Mesenchymal stem cell (in vitro differentiated cells and primary cell): Measurements from ENCODE around the gene PITX3.

Experiments
- DNase-seq: peaks from one replicate; pipeline ENCODE4 v3.0.0-alpha.2; 2013
- H2AFZ ChIP-seq: one replicate; pipeline ENCODE4 v1.6.1; 2013; ENCODE audit warnings: low read depth, mild to moderate bottlenecking, control low read depth, inconsistent platforms, low read length, moderate library complexity
- H2AK5ac ChIP-seq: 2 replicates; pipeline ENCODE4 v1.6.1; 2013; ENCODE audit warnings: low read length, moderate library complexity, mild to moderate bottlenecking, inconsistent platforms; ENCODE audit not compliant: severe bottlenecking
- H2BK120ac ChIP-seq: one replicate; pipeline ENCODE4 v1.6.1; 2013; ENCODE audit warnings: low read depth, mild to moderate bottlenecking, inconsistent platforms, low read length, moderate library complexity
- H2BK12ac ChIP-seq, 2 experiments: one replicate each; pipeline ENCODE4 v1.6.1; 2013; ENCODE audit warnings: inconsistent platforms in 2 of 2, low read length in 2 of 2, mild to moderate bottlenecking in 2 of 2, moderate library complexity in 2 of 2, control low read depth in 1 of 2
- H2BK15ac ChIP-seq: one replicate; pipeline ENCODE4 v1.6.1; 2013; ENCODE audit warnings: mild to moderate bottlenecking, low read depth, inconsistent platforms; ENCODE audit not compliant: poor library complexity, severe bottlenecking
- H2BK5ac ChIP-seq: 2 replicates; pipeline ENCODE4 v1.6.1; 2013; ENCODE audit warnings: low read depth, mild to moderate bottlenecking, low read length, control low read depth, inconsistent platforms; ENCODE audit not compliant: poor library complexity, severe bottlenecking
- H3K14ac ChIP-seq, 2 experiments: one replicate each; pipeline ENCODE4 v1.6.1; 2013; ENCODE audit warnings: inconsistent platforms in 2 of 2, low read length in 2 of 2, control low read depth in 1 of 2, mild to moderate bottlenecking in 1 of 2, moderate library complexity in 1 of 2
- H3K18ac ChIP-seq, 2 experiments: one replicate each; pipeline ENCODE4 v1.6.1; 2013; ENCODE audit warnings: inconsistent platforms in 2 of 2, low read length in 2 of 2, control low read depth in 1 of 2, low read depth in 1 of 2, mild to moderate bottlenecking in 1 of 2
- H3K23ac ChIP-seq, 2 experiments: one replicate each; pipeline ENCODE4 v1.6.1; 2013; ENCODE audit warnings: inconsistent platforms in 2 of 2, low read length in 2 of 2, mild to moderate bottlenecking in 2 of 2, moderate library complexity in 2 of 2, control low read depth in 1 of 2
- H3K27ac ChIP-seq: 2 replicates; pipeline ENCODE4 v1.5.1; 2013; ENCODE audit warnings: mild to moderate bottlenecking, moderate library complexity, low read length, control low read depth, inconsistent platforms; ENCODE audit not compliant: poor library complexity, severe bottlenecking
- H3K27me3 ChIP-seq, 2 experiments: 2 replicates each; pipeline versions ENCODE4 v1.6.1 to v1.7.0; 2013; ENCODE audit warnings: low read length in 2 of 2, mild to moderate bottlenecking in 2 of 2, moderate library complexity in 2 of 2, control low read depth in 1 of 2, inconsistent platforms in 1 of 2; ENCODE audit not compliant: control insufficient read depth in 1 of 2, insufficient read depth in 1 of 2
- H3K36me3 ChIP-seq, 2 experiments: 2 replicates each; pipeline versions ENCODE4 v1.6.1 to v1.7.0; 2013; ENCODE audit warnings: low read length in 2 of 2, control low read depth in 1 of 2, inconsistent platforms in 1 of 2, low read depth in 1 of 2, mild to moderate bottlenecking in 1 of 2; ENCODE audit not compliant: insufficient read depth in 2 of 2, control insufficient read depth in 1 of 2
- H3K4ac ChIP-seq, 2 experiments: one replicate each; pipeline ENCODE4 v1.6.1; 2013; ENCODE audit warnings: inconsistent platforms in 2 of 2, low read length in 2 of 2, mild to moderate bottlenecking in 2 of 2, moderate library complexity in 2 of 2, control low read depth in 1 of 2, low read depth in 1 of 2
- H3K4me1 ChIP-seq: 2 replicates; pipeline ENCODE4 v1.6.1; 2013; ENCODE audit warnings: low read depth, low read length, control low read depth; ENCODE audit not compliant: control insufficient read depth, insufficient read depth
- H3K4me2 ChIP-seq: 2 replicates; pipeline ENCODE4 v1.6.1; 2013; ENCODE audit warnings: low read length, mild to moderate bottlenecking, inconsistent platforms; ENCODE audit not compliant: poor library complexity, severe bottlenecking
- H3K4me3 ChIP-seq, 2 experiments: 2 replicates each; pipeline versions ENCODE4 v1.5.1 to v1.7.0; 2013; ENCODE audit warnings: low read length in 2 of 2, mild to moderate bottlenecking in 2 of 2, control low read depth in 1 of 2, low read depth in 1 of 2; ENCODE audit not compliant: insufficient read depth in 1 of 2
- H3K79me1 ChIP-seq: replicated peaks from 2 replicates; pipeline ENCODE4 v1.6.1; 2013; ENCODE audit warnings: mild to moderate bottlenecking, control low read depth, low read length, inconsistent platforms; ENCODE audit not compliant: poor library complexity, severe bottlenecking
- H3K9ac ChIP-seq: 2 replicates; pipeline ENCODE4 v1.7.0; 2013; ENCODE audit warnings: mild to moderate bottlenecking, low read length, moderate library complexity
- H3K9me3 ChIP-seq: 2 replicates; pipeline ENCODE4 v1.7.0; 2013; ENCODE audit warnings: mild to moderate bottlenecking, low read length; ENCODE audit not compliant: control insufficient read depth
- H4K8ac ChIP-seq: one replicate; pipeline ENCODE4 v1.6.1; 2013; ENCODE audit warnings: inconsistent platforms, mild to moderate bottlenecking, low read length, moderate library complexity
- H4K91ac ChIP-seq: one replicate; pipeline ENCODE4 v1.6.1; 2013; ENCODE audit warnings: mild to moderate bottlenecking, low read length, inconsistent platforms
- whole genome bisulfite sequencing: methylation state at CpG from one replicate; pipeline ENCODE4 v1.1.7; 2013; ENCODE audit warnings: mixed read lengths; 5-methylcytosine and 5-hydroxymethylcytosine counted together

Gene PITX3

GRCh38 chr10:102287538-102287937, 46.2 kb upstream of the PITX3 start:
- no peak for DNase-seq
- H3K4me2 ChIP-seq = no peak overlapping the region

GRCh38 chr10:102286216-102286615, 44.9 kb upstream of the PITX3 start:
- no peak overlapping the region for H3K23ac ChIP-seq
- no peak overlapping the region for H3K27ac ChIP-seq
- H2BK5ac ChIP-seq = no peak overlapping the region
- no peak overlapping the region for H3K14ac ChIP-seq
- H2BK120ac ChIP-seq = no peak overlapping the region
- no peak overlapping the region for H2AFZ ChIP-seq
- WGBS = 50% methylated on average over 2 of the region's 2 CpGs
- H3K4me1 ChIP-seq = peaks cover 3% of the 10 kb centered on the region
- H3K79me1 ChIP-seq = peaks cover 23% of the 10 kb centered on the region
- no peak overlapping the region for H2BK12ac ChIP-seq
- H3K27me3 ChIP-seq = no peaks in the 10 kb centered on the region
- no peak overlapping the region for H2BK15ac ChIP-seq
- H4K8ac ChIP-seq = no peak overlapping the region
- H2AK5ac ChIP-seq = no peak overlapping the region
- no peak overlapping the region for H4K91ac ChIP-seq
- H3K4ac ChIP-seq = no peak overlapping the region
- H3K4me3 ChIP-seq = no peak overlapping the region
- H3K18ac ChIP-seq = no peak overlapping the region
- H3K9ac ChIP-seq = no peak overlapping the region
- H3K4me2 ChIP-seq = no peak overlapping the region
- peaks cover 2 to 24% of the 10 kb centered on the region in 2 experiments for H3K36me3 ChIP-seq
- no peak for DNase-seq
- no peaks in the 10 kb centered on the region for H3K9me3 ChIP-seq

More at GRCh38 chr10:102287538-102287937, 46.2 kb upstream of the PITX3 start:
- H3K4me3 ChIP-seq = no peak overlapping the region
- no peak overlapping the region for H3K27ac ChIP-seq
- no peak overlapping the region for H4K91ac ChIP-seq
- peaks cover 26% of the 10 kb centered on the region for H3K79me1 ChIP-seq
- no peak overlapping the region for H3K9ac ChIP-seq
- H3K27me3 ChIP-seq = no peaks in the 10 kb centered on the region
- no peak overlapping the region for H2AK5ac ChIP-seq
- no peak overlapping the region for H3K14ac ChIP-seq
- H2BK120ac ChIP-seq = no peak overlapping the region
- no peak overlapping the region for H4K8ac ChIP-seq
- no peak overlapping the region for H3K23ac ChIP-seq
- no peak overlapping the region for H3K4ac ChIP-seq
- H3K9me3 ChIP-seq = no peaks in the 10 kb centered on the region
- peaks cover 2 to 20% of the 10 kb centered on the region in 2 experiments for H3K36me3 ChIP-seq
- no peak overlapping the region for H3K18ac ChIP-seq
- peaks cover 3% of the 10 kb centered on the region for H3K4me1 ChIP-seq
- H2BK15ac ChIP-seq = no peak overlapping the region
- H2BK12ac ChIP-seq = no peak overlapping the region
- H2BK5ac ChIP-seq = no peak overlapping the region
- no peak overlapping the region for H2AFZ ChIP-seq

DNA sequence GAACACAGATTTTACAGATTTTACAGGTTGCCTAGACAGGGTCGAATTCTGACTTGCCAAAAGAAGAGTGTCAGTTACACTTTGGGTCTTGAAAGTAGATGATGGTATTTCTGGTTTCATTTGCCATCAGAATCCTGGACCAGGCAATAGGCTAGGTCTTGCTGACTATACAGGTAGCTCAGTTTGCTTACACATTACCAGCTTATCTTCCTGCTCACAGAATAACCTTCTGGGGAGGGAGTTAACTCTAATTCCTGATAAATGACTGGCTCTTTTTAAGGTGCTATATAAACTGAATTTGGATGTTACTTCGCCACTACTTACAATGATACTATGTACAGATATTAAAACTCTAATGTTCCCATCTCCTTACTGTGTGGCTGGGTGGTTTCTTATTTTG, 43.8 kb upstream of the PITX3 start:
- H3K18ac ChIP-seq = no peak overlapping the region
- H3K9ac ChIP-seq = no peak overlapping the region
- peaks cover 22% of the 10 kb centered on the region for H3K79me1 ChIP-seq
- H3K27me3 ChIP-seq = no peaks in the 10 kb centered on the region
- no peak overlapping the region for H2AK5ac ChIP-seq
- no peak overlapping the region for H3K27ac ChIP-seq
- H2BK120ac ChIP-seq = no peak overlapping the region
- no peak overlapping the region for H3K4ac ChIP-seq
- no peak overlapping the region for H4K8ac ChIP-seq
- no peak overlapping the region for H4K91ac ChIP-seq
- peaks cover 5% of the 10 kb centered on the region for H3K4me1 ChIP-seq
- no peak overlapping the region for H3K4me3 ChIP-seq
- no peaks in the 10 kb centered on the region for H3K9me3 ChIP-seq
- H3K4me2 ChIP-seq = no peak overlapping the region
- H3K36me3 ChIP-seq = peaks cover 2 to 24% of the 10 kb centered on the region in 2 experiments
- H3K23ac ChIP-seq = no peak overlapping the region
- no peak for DNase-seq
- H3K14ac ChIP-seq = no peak overlapping the region
- no peak overlapping the region for H2BK15ac ChIP-seq
- H2AFZ ChIP-seq = no peak overlapping the region
- H2BK12ac ChIP-seq = no peak overlapping the region
- 100% methylated on average over 1 of the region's 2 CpGs for WGBS
- H2BK5ac ChIP-seq = no peak overlapping the region

GRCh38 chr10:102284531-102284930, 43.2 kb upstream of the PITX3 start:
- Histone ChIP-seq H3K27me3 (no peaks in the 10 kb centered on the region), H2AK5ac (no peak overlapping the region), H2BK15ac (no peak overlapping the region), H3K4me1 (peaks cover 7% of the 10 kb centered on the region), H2BK120ac (no peak overlapping the region), H3K14ac (no peak overlapping the region), H3K9me3 (no peaks in the 10 kb centered on the region), H3K4me2 (no peak overlapping the region), H3K23ac (no peak overlapping the region), H3K4me3 (no peak overlapping the region), H3K27ac (no peak overlapping the region), H3K4ac (no peak overlapping the region), H3K9ac (no peak overlapping the region), H3K18ac (no peak overlapping the region), H2BK12ac (no peak overlapping the region), H2BK5ac (no peak overlapping the region), H4K91ac (no peak overlapping the region), H2AFZ (no peak overlapping the region), H4K8ac (no peak overlapping the region), H3K36me3 (peaks cover 2 to 24% of the 10 kb centered on the region in 2 experiments), H3K79me1 (peaks cover 19% of the 10 kb centered on the region)
- 100% methylated on average over 1 of the region's 2 CpGs for WGBS
- no peak for DNase-seq
